ENCODE data around the gene CIZ1.
"Not testable (repeated sequence)": the region's sequence is repeated elsewhere in the genome, so short reads cannot be mapped to it uniquely, and the experiment has no call there.

Gene CIZ1

GRCh38 chr9:128142596-128142995, 48.8 kb downstream of the CIZ1 start:
- no peak for DNase-seq

DNA sequence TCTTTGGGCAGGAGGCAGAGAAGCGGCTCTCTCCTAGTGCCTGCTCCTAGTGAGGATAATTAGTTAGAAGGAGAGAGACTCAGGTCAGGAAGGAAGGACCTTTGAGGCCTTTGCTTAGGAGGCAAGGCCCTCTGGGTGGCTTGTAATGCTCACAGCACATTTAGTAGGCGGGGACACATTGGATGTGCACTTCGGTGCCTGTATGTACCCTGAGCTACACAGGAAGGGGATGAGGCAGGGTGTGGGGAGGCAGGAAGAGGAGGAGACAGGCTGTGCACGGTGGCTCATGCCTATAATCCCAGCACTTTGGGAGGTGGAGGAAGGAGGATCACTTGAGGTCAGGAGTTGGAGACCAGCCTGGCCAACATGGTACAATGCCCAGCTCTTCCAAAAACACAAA, 49.3 kb downstream of the CIZ1 start:
- no peak for DNase-seq

GRCh38 chr9:128141604-128142003, 49.8 kb downstream of the CIZ1 start:
- no peak for DNase-seq

DNA sequence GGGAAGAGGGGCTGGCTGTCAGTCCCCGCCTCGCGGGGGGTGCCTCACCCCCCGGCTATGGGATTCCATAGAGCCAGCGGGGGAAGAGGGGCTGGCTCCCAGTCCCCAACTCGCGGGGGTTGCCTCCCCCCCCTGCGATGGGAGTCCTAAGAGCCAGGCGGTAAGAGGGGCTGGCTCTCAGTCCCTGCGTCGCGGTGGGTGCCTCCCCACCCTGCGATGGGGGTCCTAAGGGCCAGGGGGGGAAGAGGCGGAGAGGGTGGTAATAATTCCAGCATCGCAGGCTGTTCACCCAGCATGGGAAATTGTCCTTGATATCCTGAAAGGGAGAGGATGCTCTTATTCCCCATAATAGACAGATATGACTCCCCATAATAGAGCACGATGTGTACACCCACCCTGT, 51.8 kb downstream of the CIZ1 start:
- no peak for DNase-seq

DNA sequence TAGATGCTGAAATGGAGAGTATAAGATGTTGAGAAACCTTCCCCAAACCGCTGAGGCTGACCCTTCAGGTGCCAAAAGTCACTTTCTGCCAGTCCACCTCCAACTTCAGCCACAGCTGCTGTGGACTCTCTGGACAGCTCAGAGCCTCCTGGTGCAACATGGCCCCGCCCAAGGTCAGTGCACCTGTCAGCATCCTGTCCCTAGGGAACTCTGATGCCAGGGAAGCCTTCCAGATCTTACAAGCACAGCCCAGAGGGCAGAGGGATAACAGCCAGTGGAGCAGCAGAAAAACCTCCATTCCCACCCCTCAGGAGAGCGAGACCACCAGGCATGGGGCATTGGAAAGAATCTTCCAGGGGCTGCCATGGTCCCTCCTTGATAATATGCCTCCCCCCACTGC, 53.4 kb downstream of the CIZ1 start:
- no peak for DNase-seq

DNA sequence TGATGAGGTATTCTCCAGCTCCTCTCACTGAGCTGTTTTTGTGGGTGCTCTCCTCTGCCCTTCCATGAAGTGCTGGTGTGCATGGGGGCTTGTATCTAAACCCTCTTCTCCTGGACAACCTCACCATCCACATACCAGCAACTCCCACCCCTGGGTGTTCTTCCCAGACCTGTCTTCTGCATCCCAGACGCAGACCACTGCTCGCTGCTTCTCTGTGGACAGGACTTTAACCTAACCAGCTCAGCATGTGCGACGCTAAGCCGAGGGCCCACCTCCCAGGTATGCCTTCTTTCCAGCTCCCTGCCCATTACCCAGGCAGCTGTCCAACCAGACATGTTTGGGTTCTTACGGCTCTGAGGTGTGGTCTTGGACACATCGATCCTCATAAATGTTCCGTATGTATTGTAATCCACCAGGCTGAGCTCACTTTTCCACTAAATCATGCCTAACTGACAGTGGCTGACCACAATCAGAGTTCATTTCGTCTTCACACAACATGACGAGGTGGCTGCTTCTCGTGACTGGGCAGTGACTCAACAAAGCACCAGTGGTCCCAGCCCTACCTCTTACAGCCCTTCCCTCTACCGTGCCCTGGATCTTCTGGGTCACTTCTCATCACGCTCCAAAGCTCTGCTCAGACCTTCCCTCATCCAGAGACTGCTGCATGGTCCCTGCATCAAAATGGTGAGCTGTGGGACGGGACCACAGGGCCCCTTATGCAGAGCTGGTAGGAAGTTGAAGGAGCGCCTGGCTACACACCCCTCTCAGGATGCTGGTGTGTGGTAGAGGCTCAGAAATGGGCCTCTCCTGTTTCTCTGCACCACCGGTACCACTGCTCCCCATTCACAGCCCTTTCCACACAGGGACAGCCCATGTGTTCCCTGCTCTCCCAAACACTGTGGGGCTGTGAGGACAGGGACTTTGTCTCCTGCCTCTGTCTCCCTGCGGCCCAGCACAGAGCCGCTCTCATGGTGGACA, 54.3 kb downstream of the CIZ1 start:
- no peak for DNase-seq

GRCh38 chr9:128135561-128135960, 55.8 kb downstream of the CIZ1 start:
- not testable (repeated sequence) for DNase-seq

GRCh38 chr9:128132139-128132538, 59.2 kb downstream of the CIZ1 start:
- DNase-seq: not testable (repeated sequence)

DNA sequence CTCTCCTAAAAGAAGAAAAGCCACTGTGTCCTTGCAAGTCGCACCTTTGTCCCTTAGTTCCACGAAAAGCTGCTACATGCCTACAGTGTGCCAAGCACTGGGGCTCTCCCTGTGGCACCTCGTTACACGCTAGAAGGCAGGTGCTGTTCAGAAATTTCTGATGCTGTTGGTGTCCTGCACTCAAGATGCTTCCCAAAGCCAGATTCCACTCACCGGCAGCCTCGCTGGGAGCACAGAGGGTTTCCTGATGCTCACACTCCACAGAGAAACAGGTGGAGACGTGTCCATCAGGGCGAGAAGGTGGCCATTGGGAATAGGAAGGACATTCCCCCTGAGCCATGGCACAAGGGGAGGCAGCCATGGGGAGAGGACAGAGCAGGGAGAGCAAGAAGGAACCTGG, 60.0 kb downstream of the CIZ1 start:
- DNase-seq: not testable (repeated sequence)

DNA sequence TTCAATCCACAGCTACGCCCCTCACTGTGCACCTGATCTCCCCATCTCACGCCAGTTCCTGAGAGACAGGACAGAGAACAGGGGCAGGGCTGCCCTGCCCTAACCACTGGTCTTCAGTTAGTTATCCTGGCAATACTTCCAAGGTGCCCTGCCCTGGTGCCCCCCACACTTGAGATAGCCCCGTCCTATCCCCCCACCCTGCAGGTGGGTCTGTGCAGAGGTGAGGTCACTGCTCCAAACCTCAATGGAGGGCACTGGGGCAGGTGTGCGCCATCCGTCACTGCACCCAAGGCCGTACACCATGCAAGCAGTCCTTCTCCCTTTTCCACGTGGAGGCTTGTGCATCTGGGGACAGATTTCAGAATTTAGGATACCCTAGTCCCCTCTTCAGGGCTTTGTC, 60.7 kb downstream of the CIZ1 start:
- DNase-seq: not testable (repeated sequence)

- DNase-seq: not testable (repeated sequence)
Measured at GRCh38 chr9:128129976-128130590, 61.3 kb downstream of the CIZ1 start.

DNA sequence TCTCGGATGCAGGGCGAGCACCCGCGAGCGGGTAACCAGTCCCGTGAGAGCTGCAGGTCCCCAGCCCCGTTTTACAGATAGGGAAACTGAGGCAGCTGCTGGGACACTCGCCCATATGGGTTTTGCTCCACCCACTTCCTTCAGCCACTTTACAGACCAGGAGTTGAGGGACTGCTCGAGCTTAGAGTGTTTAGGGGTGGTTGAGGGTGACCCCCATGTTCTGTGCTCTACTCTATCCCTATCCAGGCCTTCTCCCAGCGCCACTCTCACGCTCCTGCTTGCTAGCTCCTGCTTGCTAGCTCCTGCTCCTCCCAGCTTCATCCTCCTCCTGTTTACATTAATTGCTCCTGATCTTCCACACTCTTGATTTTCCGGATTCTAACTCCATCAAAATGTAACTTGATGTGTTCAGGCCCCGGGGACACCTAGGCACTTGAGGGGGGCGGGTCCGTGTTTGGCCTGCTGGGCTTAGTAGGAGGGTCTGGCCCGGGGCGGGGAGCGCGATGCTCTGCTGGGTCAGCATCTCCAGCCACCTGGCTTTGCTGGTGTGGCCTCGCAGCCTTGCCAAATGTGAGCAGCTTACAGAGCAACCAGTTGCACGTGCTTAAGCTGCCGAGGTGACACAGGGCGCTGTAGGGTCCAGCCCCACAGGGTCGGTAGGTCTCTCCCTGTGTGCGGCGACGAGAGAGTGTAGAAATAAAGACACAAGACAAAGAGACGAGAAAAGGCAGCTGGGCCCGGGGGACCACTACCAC, 62.4 kb downstream of the CIZ1 start:
- DNase-seq: no peak

DNA sequence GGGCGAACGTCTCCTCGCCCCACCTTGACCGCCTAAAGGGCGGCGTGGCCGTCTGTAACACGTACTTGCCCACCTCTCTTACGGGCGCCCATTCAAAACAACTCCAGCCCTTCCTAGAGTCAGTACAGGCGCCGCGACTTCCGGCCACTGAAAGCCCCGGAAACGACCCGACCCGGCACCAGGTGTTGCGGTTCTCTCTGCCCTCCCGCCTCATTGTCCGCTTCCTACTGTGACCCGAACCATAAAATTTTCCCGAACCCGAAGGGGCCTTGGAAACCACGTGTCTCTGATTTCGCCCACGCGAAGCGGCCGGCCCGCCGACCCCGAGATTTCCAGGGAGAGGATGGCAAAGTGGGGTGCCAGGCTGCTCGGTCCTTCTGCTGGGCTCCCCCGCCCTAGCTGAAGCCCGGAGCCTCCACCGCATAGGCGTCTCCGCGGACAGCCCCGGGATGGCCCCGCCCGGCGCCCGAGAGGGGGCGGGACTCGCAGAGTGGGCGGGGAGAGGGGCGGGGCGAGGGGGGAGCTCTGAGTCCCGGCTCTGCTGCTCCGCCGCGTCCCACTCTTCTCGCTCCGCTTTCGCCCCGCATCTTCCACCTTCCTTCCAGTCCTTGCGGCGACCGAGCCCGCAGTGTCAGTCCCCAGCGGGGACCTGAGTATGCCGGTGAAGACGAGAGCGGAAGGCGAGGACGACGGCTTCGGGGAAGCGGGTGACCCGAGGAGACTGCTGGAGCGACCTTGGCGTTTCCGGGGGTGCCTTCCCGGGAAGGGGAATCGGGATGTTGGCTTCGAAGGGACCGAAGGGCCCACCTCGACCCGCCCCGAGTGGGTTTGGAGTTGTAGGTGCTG, 63.2 kb downstream of the CIZ1 start:
- DNase-seq: peak; percentile 89

DNA sequence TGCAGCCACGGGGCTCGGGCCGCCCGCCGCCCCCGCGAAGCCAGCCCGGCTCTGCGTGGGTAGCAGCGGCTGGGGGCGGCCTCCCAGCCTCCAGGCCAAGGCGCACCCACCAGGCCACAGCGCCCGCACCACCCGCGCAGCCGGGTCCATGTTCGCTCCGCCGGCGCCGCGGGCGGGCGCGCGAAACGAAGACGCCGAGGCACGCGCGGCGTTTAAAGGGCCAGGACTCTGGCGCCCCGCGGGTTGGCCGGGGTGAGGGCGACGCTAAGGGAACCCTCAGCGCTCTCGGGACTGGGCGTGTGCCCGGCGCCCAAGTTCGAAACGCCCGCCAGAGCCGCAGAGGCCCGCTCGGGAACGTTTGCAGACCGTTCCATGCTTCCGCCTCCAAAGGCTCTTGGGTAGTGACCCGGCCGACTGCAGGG, 63.8 kb downstream of the CIZ1 start, which contains the start of gene PTGES2:
Gene PTGES2 (minus strand): TSS at position 162 of the 422 bp plus-strand sequence. CDS start 12 bp downstream, at position 150.
- peak; percentile 92 for DNase-seq

GRCh38 chr9:128125580-128126354, 65.6 kb downstream of the CIZ1 start:
- DNase-seq: no peak

- peak; percentile 68 for DNase-seq
Measured at GRCh38 chr9:128124873-128125579, 66.3 kb downstream of the CIZ1 start.

GRCh38 chr9:128124451-128124850, 66.9 kb downstream of the CIZ1 start:
- no peak for DNase-seq

DNA sequence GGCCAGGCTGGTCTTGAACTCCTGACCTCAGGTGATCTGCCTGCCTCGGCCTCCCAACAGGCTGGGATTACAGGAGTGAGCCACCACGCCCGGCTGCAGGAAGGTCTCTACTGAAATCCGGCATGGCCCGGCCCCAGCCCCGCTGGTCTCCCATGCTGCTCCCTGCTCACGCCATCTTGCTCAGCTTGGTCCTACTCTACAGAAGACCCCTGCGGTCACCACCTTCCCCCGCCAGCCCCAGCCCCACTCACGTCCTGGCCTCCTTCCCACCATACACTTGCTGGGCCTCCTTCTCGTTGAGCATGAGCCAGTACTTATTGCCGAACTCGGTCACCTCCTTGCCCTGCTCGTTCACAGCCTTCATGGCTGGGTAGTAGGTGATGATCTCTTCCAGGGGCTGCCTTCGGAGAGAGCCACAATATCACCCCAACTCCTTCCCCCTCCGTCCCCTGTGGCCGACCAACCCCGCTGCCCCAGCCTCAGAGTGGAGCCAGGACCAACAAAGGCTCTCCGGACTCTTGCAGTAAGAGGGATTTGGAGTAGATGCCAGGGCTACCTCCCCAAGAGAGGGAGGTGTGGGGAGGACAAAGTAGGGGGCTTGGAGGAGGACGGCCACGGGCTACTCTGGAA, 67.8 kb downstream of the CIZ1 start:
- no peak for DNase-seq

DNA sequence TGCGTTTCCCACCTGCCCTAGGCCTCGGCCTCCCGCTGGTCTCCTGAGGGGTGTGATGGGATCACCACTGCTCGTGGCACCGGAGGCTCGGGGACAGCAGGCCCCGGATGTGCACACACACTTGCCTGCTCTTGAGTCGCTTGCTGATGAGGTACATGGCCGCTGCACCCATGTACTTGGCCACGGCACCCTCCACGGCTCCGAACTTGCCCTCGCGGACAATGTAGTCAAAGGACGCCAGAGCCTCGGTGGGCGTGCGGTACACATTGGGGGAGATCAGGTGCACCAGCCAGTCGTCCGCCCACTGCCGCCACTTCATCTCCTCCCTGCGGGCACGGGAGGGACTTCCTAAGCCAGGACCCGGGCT, 68.6 kb downstream of the CIZ1 start:
- no peak for DNase-seq

All from suppressor macrophage treated with lipopolysaccharide for 4 hours (primary cell).